Measurements from ENCODE around the gene TTC12.
"Not testable (repeated sequence)": the region's sequence is repeated elsewhere in the genome, so short reads cannot be mapped to it uniquely, and the experiment has no call there.

Gene TTC12

GRCh38 chr11:113283881-113284280, 30.5 kb upstream of the TTC12 start:
- no peak for DNase-seq (ENCODE audit: low spot score)

- DNase-seq (ENCODE audit: low spot score) = no peak
These were observed 28.4 kb upstream of the TTC12 start for GRCh38 chr11:113286009-113286408.

GRCh38 chr11:113286509-113287497, 27.6 kb upstream of the TTC12 start:
- no peak for DNase-seq (ENCODE audit: low spot score)

GRCh38 chr11:113287801-113288200, 26.6 kb upstream of the TTC12 start:
- DNase-seq (ENCODE audit: low spot score) = no peak

GRCh38 chr11:113288286-113288863, 26.0 kb upstream of the TTC12 start:
- DNase-seq (ENCODE audit: low spot score) = no peak

GRCh38 chr11:113289431-113290187, 24.8 kb upstream of the TTC12 start:
- peak; percentile 84 for DNase-seq (ENCODE audit: low spot score)

- DNase-seq (ENCODE audit: low spot score) = no peak
These were observed 20.4 kb upstream of the TTC12 start for GRCh38 chr11:113293936-113294335.

GRCh38 chr11:113295993-113296392, 18.4 kb upstream of the TTC12 start:
- DNase-seq (ENCODE audit: low spot score) = no peak

GRCh38 chr11:113296447-113297205, 17.8 kb upstream of the TTC12 start:
- DNase-seq (ENCODE audit: low spot score) = no peak

GRCh38 chr11:113298496-113298895, 15.9 kb upstream of the TTC12 start:
- not testable (repeated sequence) for DNase-seq (ENCODE audit: low spot score)

- no peak for DNase-seq (ENCODE audit: low spot score)
These were observed 9.5 kb upstream of the TTC12 start for GRCh38 chr11:113304916-113305315.

GRCh38 chr11:113305440-113306336, 8.7 kb upstream of the TTC12 start:
- peak; percentile 78 for DNase-seq (ENCODE audit: low spot score)

- no peak for DNase-seq (ENCODE audit: low spot score)
These were observed 5.8 kb upstream of the TTC12 start for GRCh38 chr11:113308601-113309000.

GRCh38 chr11:113311536-113311935, 2.8 kb upstream of the TTC12 start:
- DNase-seq (ENCODE audit: low spot score) = no peak

- DNase-seq (ENCODE audit: low spot score) = no peak
These were observed 782 bp upstream of the TTC12 start for GRCh38 chr11:113313601-113314000.

GRCh38 chr11:113314065-113314388, 356 bp upstream of the TTC12 start:
- no peak for DNase-seq (ENCODE audit: low spot score)

GRCh38 chr11:113315811-113316210, 1.4 kb downstream of the TTC12 start:
- DNase-seq (ENCODE audit: low spot score) = no peak

GRCh38 chr11:113316256-113316655, 1.9 kb downstream of the TTC12 start:
- no peak for DNase-seq (ENCODE audit: low spot score)

GRCh38 chr11:113317339-113317738, 3.0 kb downstream of the TTC12 start:
- DNase-seq (ENCODE audit: low spot score) = no peak

- DNase-seq (ENCODE audit: low spot score) = no peak
These were observed 4.7 kb downstream of the TTC12 start for GRCh38 chr11:113319085-113319484.

GRCh38 chr11:113322158-113322557, 7.8 kb downstream of the TTC12 start:
- DNase-seq (ENCODE audit: low spot score) = no peak

All from ecto neural progenitor cell (in vitro differentiated cells).